NCI-H526 (cell line): ENCODE measurements around the gene F7.
"Not testable (repeated sequence)": the region's sequence is repeated elsewhere in the genome, so short reads cannot be mapped to it uniquely, and the experiment has no call there.

Source experiments
- DNase-seq, 2 experiments: peaks; one replicate each; lab custom pipeline; 2025; lab: John Stamatoyannopoulos, UW

Gene F7

GRCh38 chr13:113105032-113105920 lies at the start of gene F7:
Gene F7 (plus strand): TSS chr13:113105791. CDS start chr13:113105842, 51 bp downstream.
- DNase-seq = peak; percentile 48 to 75

- DNase-seq = no peak
Observed at GRCh38 chr13:113057084-113057483, 48.5 kb upstream of the F7 start.

- DNase-seq = not testable (repeated sequence)
Observed at GRCh38 chr13:113057559-113057958, 48.0 kb upstream of the F7 start.

GRCh38 chr13:113058129-113058987 lies 47.2 kb upstream of the F7 start:
- DNase-seq = no peak

- no peak for DNase-seq
Observed at GRCh38 chr13:113058988-113059850, 46.4 kb upstream of the F7 start.

GRCh38 chr13:113059891-113060290 lies 45.7 kb upstream of the F7 start:
- DNase-seq = no peak

- no peak for DNase-seq
Observed at GRCh38 chr13:113060557-113061270, 44.9 kb upstream of the F7 start.

- DNase-seq = no peak
Observed at GRCh38 chr13:113061271-113061625, 44.3 kb upstream of the F7 start.

GRCh38 chr13:113061796-113062425 lies 43.7 kb upstream of the F7 start:
- no peak for DNase-seq

GRCh38 chr13:113062691-113063090 lies 42.9 kb upstream of the F7 start:
- DNase-seq = no peak

GRCh38 chr13:113063091-113063491 lies 42.5 kb upstream of the F7 start:
- no peak for DNase-seq

GRCh38 chr13:113064000-113064533 lies 41.5 kb upstream of the F7 start:
- no peak for DNase-seq

- no peak for DNase-seq
Observed at GRCh38 chr13:113064534-113065405, 40.8 kb upstream of the F7 start.

GRCh38 chr13:113065406-113066141 lies 40.0 kb upstream of the F7 start:
- DNase-seq = no peak

GRCh38 chr13:113066142-113066455 lies 39.5 kb upstream of the F7 start:
- DNase-seq = no peak

GRCh38 chr13:113066746-113067145 lies 38.8 kb upstream of the F7 start:
- no peak for DNase-seq

- DNase-seq = no peak
Observed at GRCh38 chr13:113069861-113070805, 35.5 kb upstream of the F7 start.

- no peak for DNase-seq
Observed at GRCh38 chr13:113070855-113071254, 34.7 kb upstream of the F7 start.
